VCaP (cell line): ENCODE data around the gene GNPNAT1.

Source experiments
- H3K27ac ChIP-seq: fragments of 450-650 bp; 2 replicates; pipeline ENCODE4 v1.5.1; 2017
- CTCF ChIP-seq: fragments of 450-650 bp; conservative IDR thresholded peaks from 2 replicates; pipeline ENCODE4 v1.5.1; 2017; ENCODE audit warnings: mild to moderate bottlenecking, moderate library complexity

The GNPNAT1 gene

GRCh38 chr14:52790011-52790755 is 1.2 kb downstream of the GNPNAT1 start:
- no peak for TF ChIP-seq CTCF
- peak overlapping the region; percentile 82 for H3K27ac ChIP-seq

GRCh38 chr14:52789118-52789517 is 2.3 kb downstream of the GNPNAT1 start:
- no peak for TF ChIP-seq CTCF
- H3K27ac ChIP-seq = no peak overlapping the region

DNA sequence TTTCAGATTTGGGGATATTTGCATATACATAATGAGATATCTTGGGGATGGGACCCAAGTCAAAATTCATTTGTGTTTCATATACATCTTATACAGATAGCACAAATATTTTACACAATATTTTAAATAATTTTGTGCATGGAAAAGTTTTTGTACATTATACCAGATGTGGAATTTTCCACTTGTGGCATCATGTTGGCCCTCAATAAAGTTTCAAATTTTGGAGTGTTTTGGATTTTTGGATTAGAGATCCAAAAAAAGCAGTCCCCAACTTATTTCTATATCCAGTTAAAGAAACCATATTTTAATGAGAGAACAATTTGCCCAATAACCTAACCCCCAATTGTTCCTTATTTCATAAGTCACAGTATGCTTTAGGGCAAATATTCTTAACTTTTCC is 4.5 kb downstream of the GNPNAT1 start:
- TF ChIP-seq CTCF = no peak

GRCh38 chr14:52783206-52783605 is 8.2 kb downstream of the GNPNAT1 start:
- H3K27ac ChIP-seq = no peak overlapping the region

More for the DNA sequence above, 4.5 kb downstream of the GNPNAT1 start:
- H3K27ac ChIP-seq = no peak overlapping the region

DNA sequence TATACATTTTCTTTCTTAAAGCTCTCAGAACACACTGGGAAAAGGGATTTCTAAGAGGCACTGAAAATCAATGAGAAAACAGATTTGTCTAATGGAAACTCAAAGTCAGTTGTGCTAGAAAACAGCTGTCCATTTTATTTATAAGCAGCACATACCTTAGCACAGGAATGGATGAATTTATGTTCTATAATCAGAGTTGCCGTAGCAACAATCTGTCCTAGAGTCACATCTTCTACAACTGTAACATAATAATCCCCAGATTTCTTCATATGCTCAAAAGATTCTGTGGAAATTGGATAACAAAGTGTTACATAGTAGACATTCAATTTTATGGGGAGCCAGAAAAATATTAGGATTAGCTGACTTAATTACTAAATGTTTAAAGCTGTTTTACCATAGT is 9.8 kb downstream of the GNPNAT1 start:
- H3K27ac ChIP-seq = no peak overlapping the region
- TF ChIP-seq CTCF = no peak

More at GRCh38 chr14:52783206-52783605, 8.2 kb downstream of the GNPNAT1 start:
- TF ChIP-seq CTCF = no peak

DNA sequence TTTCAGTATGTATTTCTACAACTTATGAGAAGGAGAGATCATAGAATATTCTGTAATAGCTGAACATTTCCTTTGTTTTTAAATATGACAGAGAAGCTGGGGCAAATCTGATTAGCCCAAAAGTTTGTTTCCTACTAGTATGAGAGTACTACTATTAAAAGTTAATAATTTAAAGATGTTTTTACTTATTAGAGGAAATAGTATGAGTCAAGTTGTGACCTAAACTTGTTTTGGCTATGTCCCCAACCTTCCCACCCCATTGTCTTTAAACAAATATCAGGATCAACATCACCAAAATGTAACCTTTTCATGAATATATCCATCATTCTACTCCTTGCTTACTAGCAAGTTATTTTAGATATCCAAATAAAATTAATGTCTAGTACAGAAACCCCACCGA is 10.5 kb downstream of the GNPNAT1 start:
- no peak overlapping the region for H3K27ac ChIP-seq
- no peak for TF ChIP-seq CTCF

- no peak for TF ChIP-seq CTCF
- H3K27ac ChIP-seq = no peak overlapping the region
These were observed 12.7 kb downstream of the GNPNAT1 start for GRCh38 chr14:52778702-52779101.
